HCT116 (cell line): ENCODE measurements around the gene POLR1D. TPM values are rescaled to one million over a fixed set of nuclear protein-coding genes. Genes with fewer than 3 reads are reported as not detected.

Source experiments
- ATAC-seq: fragments of 200-7000 bp; cut with Tn5 transposase; 2 replicates; pipeline ENCODE4 v1.9.1; 2020; ENCODE audit warnings: mild to moderate bottlenecking, moderate library complexity
- BruUV-seq: library from RNA; stranded (reverse); fragments of 400-500 nt; replicated peaks from 2 replicates; lab custom pipeline; 2021; lab: Mats Ljungman, UMichigan
- CTCF ChIA-PET: fragments of 300-600 bp; sonication (Branson Sonifier 250); formaldehyde crosslinking; loops from one replicate; lab custom pipeline; 2021; ENCODE audit warnings: antibody characterized with exemption; lab: Charles Lee
- POLR2A ChIA-PET: fragments of 300-600, 350-600 bp; sonication (Branson Sonifier 250); formaldehyde crosslinking; loops from one replicate; lab custom pipeline; 2021; ENCODE audit warnings: antibody characterized with exemption; lab: Charles Lee
- RAD21 ChIA-PET, 2 experiments: fragments of 300-600 bp; sonication (Branson Sonifier 250); formaldehyde crosslinking; loops; one replicate each; lab custom pipeline; 2023; ENCODE audit warnings: low total read pairs in 2 of 2; ENCODE audit not compliant: uncharacterized antibody in 2 of 2, unreplicated experiment in 2 of 2, low non-redundant PET in 1 of 2; lab: Charles Lee
- DNase-seq: peaks from one replicate; pipeline ENCODE4 v3.0.0-alpha.2; 2010; ENCODE audit warnings: low read depth, low spot score
- H2AFZ ChIP-seq: fragments of 200-600 bp; shearing (Covaris generic), sonication (generic); 2 replicates; pipeline ENCODE4 v1.6.1; 2017; ENCODE audit warnings: low read depth, mixed run types, mixed read lengths, antibody characterized with exemption, low read length; ENCODE audit not compliant: poor library complexity, severe bottlenecking
- H3K27ac ChIP-seq: 2 replicates; pipeline ENCODE4 v1.5.1; 2012; ENCODE audit warnings: low read depth, low read length
- H3K27me3 ChIP-seq: fragments of 200-600 bp; sonication (generic); 2 replicates; pipeline ENCODE4 v1.6.1; 2016; ENCODE audit warnings: mixed run types, low read length, mixed read lengths; ENCODE audit not compliant: insufficient read depth
- H3K36me3 ChIP-seq, 2 experiments: fragments of 200-500 bp in 1 of 2; fragments of 200-600 bp in 1 of 2; sonication (Bioruptor generic) in 1 of 2; sonication (generic) in 1 of 2; 2 replicates each; pipeline versions ENCODE4 v1.5.1 to v1.6.1; 2014 to 2016; ENCODE audit warnings: low read length in 2 of 2, inconsistent platforms in 1 of 2, mixed read lengths in 1 of 2, mixed run types in 1 of 2; ENCODE audit not compliant: insufficient read depth in 2 of 2, control insufficient read depth in 1 of 2
- H3K4me1 ChIP-seq, 2 experiments: fragments of 200-600 bp in 1 of 2; sonication (generic) in 1 of 2; 2 replicates each; pipeline versions ENCODE4 v1.5.1 to v1.6.1; 2012 to 2017; ENCODE audit warnings: low read length in 2 of 2, inconsistent platforms in 1 of 2, mild to moderate bottlenecking in 1 of 2, mixed read lengths in 1 of 2, mixed run types in 1 of 2, moderate library complexity in 1 of 2; ENCODE audit not compliant: insufficient read depth in 2 of 2, control insufficient read depth in 1 of 2
- H3K4me2 ChIP-seq: fragments of 200-600 bp; sonication (generic); 2 replicates; pipeline ENCODE4 v1.6.1; 2017; ENCODE audit warnings: mixed run types, low read length, mixed read lengths
- H3K4me3 ChIP-seq, 2 experiments: fragments of 200-600 bp in 1 of 2; sonication (generic) in 1 of 2; replicated peaks in 1 of 2; 2 replicates each; pipeline ENCODE4 v1.5.1; 2011 to 2016; ENCODE audit warnings: low read length in 2 of 2, control low read depth in 1 of 2, low read depth in 1 of 2, mild to moderate bottlenecking in 1 of 2, mixed read lengths in 1 of 2, mixed run types in 1 of 2
- H3K79me2 ChIP-seq: fragments of 200-600 bp; sonication (generic); 2 replicates; pipeline ENCODE4 v1.6.1; 2017; ENCODE audit warnings: mild to moderate bottlenecking, mixed run types, low read length, moderate library complexity, mixed read lengths; ENCODE audit not compliant: insufficient read depth
- H3K9ac ChIP-seq: fragments of 200-600 bp; sonication (generic); 2 replicates; pipeline ENCODE4 v1.6.1; 2016; ENCODE audit warnings: low read length, mixed read lengths
- H3K9me2 ChIP-seq: fragments of 200-600 bp; sonication (generic), shearing (Covaris generic); 2 replicates; pipeline ENCODE4 v1.6.1; 2017; ENCODE audit warnings: mixed run types, mild to moderate bottlenecking, moderate library complexity; ENCODE audit not compliant: insufficient read depth
- H3K9me3 ChIP-seq, 2 experiments: fragments of 200-500 bp in 1 of 2; fragments of 200-600 bp in 1 of 2; sonication (Bioruptor generic) in 1 of 2; sonication (generic) in 1 of 2; 2 replicates each; pipeline ENCODE4 v1.6.1; 2014 to 2017; ENCODE audit warnings: low read length in 2 of 2, mixed read lengths in 2 of 2, inconsistent platforms in 1 of 2, low read depth in 1 of 2, mild to moderate bottlenecking in 1 of 2, mixed run types in 1 of 2, moderate library complexity in 1 of 2; ENCODE audit not compliant: control insufficient read depth in 1 of 2, insufficient read depth in 1 of 2
- H4K20me1 ChIP-seq: fragments of 200-600 bp; sonication (generic), shearing (Covaris generic); 2 replicates; pipeline ENCODE4 v1.6.1; 2017; ENCODE audit warnings: mixed run types, mild to moderate bottlenecking, moderate library complexity; ENCODE audit not compliant: insufficient read depth
- EZH2phosphoT487 ChIP-seq: fragments of 200-600 bp; IDR thresholded peaks from 2 replicates; pipeline ENCODE4 v1.6.1; 2018; ENCODE audit warnings: antibody characterized with exemption, borderline replicate concordance
- JUND ChIP-seq: IDR thresholded peaks from 2 replicates; pipeline ENCODE4 v1.6.1; 2012
- REST ChIP-seq: IDR thresholded peaks from 2 replicates; pipeline ENCODE4 v1.6.1; 2012; ENCODE audit warnings: low read depth
- ZFX ChIP-seq: fragments of 450-650 bp; IDR thresholded peaks from 2 replicates; pipeline ENCODE4 v1.6.1; 2017
- ZNF274 ChIP-seq: fragments of 200-500 bp; sonication (Bioruptor generic); IDR thresholded peaks from 2 replicates; pipeline ENCODE4 v1.6.1; 2014; ENCODE audit warnings: mild to moderate bottlenecking, low read depth, low read length, inconsistent platforms
- intact Hi-C: fragments of 100-400 bp; cut with micrococcal nuclease; formaldehyde crosslinking; loops from 2 replicates; pipeline ENCODE4 v1.10.0; 2022
- total RNA-seq: library from RNA; stranded (reverse); gene quantifications from one replicate; pipeline ENCODE4 v1.2.1, GENCODE V29; 2021; ENCODE audit not compliant: unreplicated experiment

Gene POLR1D
- total RNA-seq, 1 experiment from 2014 or later = 184 TPM

GRCh38 chr13:27605099-27605498 lies 16.6 kb upstream of the POLR1D start:
- ChIA-PET CTCF (no interaction called here), POLR2A (interaction anchor here (1.4 kb wide), 1 partner anchor 15 kb away, joined by 4 read pairs; the partner anchor contains the start of gene LNX2), RAD21 (no interaction called here)
- BruUV-seq = no TSS peak
- Histone ChIP-seq H3K27ac (no peak overlapping the region), H4K20me1 (no peaks in the 10 kb centered on the region), H3K9me2 (no peaks in the 10 kb centered on the region), H3K4me1 (peaks cover 21 to 27% of the 10 kb centered on the region in 2 experiments), H3K9me3 (no peaks in the 10 kb centered on the region), H2AFZ (no peak overlapping the region), H3K4me2 (no peak overlapping the region), H3K9ac (no peak overlapping the region), H3K4me3 (no peak overlapping the region), H3K27me3 (no peaks in the 10 kb centered on the region), H3K36me3 (no peaks in the 10 kb centered on the region), H3K79me2 (peaks cover 84% of the 10 kb centered on the region)
- ATAC-seq = no peak
- no peak for DNase-seq
- intact Hi-C loops = no loop called here
- TF ChIP-seq JUND = no peak
- TF ChIP-seq EZH2phosphoT487 = no peak
- no peak for TF ChIP-seq REST
- TF ChIP-seq ZNF274 = no peak
- TF ChIP-seq ZFX = no peak
